NOMO-1 (cell line): ENCODE results near the gene TTC7B.

ENCODE experiments used
- DNase-seq, 2 experiments: peaks; one replicate each; lab custom pipeline; 2025; ENCODE audit not compliant: unreplicated experiment in 2 of 2; lab: John Stamatoyannopoulos, UW

Gene TTC7B

DNA sequence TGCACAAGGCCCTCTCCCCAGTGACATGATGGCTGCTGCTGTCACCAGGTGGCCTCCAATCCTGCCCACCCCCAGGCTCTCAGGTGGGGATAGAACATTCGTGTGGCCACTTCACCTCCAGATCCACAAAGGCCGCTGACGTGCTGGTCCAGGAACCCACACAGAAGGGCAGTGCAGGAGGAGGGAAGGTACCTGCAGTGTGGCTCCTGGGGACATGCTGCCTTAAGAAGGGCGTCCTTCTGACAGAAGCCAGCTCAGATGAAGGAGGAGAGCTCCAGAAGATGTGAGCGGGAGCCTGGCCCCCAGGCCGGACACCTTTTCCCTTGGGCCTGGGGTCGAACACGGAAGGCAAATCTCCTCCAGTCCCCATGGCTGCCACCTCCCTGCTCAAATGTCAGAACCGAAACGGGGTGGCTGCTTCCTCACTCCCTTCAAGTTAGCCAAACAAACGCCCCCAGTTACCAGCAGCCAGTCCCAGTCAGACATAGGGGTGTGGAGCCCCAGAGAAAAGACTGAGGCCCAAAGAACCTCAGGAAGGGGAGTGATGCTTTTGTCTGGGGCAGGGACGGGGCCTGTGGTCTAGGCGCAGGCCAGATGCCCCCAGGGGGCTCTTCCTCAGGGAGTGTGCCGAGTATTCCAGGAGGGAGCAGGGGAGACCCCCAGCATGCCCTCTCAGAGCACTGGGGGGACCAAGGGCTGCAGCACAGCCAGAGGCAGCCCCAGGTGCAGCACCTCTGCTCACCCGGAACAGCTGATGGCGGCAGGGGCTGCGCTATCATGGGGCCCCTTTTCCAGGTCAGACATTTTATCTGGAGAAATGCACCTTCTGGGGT, 263.5 kb downstream of the TTC7B start:
- DNase-seq = no peak

DNA sequence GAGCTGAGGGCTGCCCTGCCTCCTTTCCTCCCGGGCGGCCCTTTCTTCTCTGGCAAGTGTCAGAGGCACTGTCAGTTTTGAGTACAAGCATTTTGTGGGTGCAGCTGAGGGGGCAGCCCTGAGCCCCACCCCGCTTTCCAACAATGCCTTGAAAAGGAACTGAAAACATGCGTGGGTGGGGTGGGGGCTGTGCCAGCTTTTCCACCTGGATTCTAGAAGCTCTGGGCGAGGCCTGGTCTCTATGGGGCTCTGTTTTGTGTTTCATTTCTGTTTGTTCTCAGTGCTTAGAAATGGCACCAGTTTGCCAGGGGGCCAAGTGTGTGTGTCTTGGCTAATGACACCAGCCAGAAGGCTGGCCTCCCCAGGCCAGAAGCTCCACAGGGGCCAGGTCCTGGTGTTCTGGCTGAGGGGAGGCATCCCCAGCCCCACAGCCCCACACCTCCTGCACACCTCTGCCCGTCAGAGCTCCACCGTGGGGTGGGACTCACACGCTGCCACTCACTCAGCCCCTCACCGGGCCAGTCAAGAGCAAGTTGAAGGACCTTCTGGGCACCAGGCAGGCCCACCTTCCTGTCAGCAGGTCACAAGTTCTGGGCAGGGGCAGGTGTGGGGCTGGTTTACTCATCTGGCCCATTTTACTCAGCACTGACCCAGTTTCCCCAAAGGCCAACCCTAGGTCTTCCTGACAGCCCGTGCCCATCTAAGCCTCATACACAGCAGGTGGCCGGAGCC, 264.3 kb downstream of the TTC7B start:
- no peak for DNase-seq

DNA sequence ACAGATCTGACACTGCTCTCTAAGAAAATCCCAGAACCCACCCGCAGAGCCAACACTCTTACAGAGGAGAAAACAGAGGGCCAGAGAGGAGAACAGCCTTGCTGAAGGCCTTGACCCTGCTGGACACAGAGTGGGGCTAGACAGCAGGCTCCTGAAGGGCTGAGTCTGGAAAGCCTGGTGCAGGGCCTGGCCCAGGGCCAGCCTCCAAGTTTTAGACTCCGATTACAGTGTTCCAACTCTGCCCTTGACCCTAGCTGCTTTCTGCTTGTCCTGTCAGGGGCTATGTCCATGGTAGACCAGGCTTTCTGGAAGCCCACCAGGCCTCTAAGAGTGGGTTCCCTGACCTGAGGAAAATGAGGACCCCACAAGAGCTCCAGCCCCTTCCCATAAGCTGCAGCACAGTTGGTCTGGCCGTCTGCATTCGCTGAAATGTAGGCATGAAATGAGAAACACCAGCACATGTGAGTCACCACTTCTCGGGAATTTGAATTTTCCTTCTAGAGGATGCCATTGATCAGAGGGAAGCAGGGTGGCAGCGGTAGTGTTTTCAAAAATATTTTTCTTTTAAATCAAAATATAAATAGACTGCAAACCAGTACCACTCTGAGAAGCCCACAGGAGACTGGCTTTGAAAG, 265.0 kb downstream of the TTC7B start:
- DNase-seq = no peak

DNA sequence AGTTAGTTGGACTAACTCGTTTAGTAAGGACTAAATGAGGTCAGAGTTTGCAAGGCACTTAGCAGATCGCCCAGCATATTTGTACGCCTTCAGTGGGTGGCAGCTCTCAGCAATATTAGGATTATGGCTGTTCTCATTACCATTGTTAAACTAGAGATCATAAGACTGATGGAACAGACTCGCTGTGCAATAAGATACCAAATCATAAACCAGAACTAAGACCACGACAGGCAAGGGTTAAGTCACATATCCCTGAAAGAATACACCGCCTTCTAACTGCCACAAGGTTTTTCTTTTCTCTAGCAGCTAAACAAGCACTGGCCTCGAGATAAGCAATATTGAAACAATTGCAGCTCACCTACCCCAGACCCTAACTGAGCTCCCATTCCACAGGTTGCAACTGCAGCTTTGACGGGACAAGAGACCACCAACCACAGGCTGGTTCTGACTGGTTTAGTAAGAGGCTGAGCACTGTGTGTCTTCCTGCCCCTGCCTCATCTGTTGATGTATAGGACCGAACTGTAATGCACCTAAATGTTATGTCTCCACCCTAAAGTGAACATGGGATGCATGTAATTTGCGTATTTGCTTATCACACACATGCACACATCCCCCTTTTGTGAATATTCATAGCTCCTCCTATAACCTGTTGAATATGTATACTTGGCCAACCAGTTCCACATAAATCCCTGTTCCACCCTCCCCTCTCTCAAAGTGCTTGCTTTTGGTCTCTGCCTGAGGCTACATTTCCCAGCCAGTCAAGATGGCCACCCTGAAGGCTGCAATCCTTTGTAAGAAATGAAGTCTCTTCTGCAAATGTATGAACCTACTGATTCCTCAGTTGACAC, 266.2 kb downstream of the TTC7B start:
- no peak for DNase-seq

DNA sequence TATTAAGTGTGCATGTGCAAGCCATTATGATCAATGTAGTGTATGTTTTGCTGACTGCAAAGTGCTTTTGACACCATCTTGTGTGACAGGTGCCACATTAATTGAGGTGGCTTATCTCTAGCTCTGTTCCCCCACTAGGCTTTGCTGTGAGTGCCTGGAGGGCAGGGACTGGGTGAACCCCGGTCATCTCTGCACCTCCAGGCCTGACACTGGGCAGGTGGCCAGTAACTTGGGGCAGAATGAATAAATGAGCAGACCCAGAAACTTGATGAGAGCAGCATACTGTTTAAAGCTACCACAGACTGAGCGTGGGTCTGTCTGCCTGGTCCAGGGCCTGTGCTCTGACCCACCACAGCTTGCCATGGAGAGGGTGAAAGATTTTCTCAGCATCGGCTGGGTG, 267.8 kb downstream of the TTC7B start:
- no peak for DNase-seq

DNA sequence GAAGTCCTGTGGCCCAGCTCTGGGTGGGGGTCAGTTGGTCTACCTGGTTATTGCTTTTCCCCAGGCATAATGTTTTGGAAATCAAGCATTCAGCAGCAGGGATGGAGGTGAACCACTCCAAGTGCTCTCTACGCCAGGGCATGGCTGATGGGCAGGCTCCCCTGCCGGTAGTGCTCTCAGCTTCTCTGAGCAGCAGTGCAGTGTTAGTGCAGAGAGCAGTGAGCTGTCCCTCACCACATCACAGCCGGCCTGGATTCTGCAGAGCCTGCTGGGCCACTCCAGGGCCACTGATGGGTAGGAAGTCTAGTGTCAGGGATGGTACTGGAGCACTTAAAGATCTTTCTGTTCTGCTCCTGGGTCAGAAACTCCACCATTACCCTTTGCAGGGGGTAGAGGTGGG, 268.3 kb downstream of the TTC7B start:
- no peak for DNase-seq

DNA sequence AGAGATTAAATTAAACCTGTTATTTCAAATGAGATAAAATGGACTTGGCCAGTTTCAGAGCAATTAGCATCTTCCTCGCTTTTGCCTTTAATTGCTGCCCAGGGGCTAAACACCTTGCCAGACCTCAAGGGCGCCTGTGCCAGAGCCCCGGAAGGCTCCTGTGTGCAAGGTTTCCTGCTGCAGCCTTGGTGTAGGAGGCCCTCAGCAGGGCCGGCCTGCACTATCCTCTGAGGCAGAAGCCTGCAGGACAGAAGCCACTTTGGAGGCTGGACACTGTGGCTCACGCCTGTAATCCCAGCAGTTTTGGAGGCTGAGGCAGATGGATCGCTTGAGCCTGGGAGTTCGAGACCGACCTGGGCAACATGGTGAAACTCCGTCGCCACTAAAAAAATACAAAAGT, 269.0 kb downstream of the TTC7B start:
- DNase-seq = no peak

DNA sequence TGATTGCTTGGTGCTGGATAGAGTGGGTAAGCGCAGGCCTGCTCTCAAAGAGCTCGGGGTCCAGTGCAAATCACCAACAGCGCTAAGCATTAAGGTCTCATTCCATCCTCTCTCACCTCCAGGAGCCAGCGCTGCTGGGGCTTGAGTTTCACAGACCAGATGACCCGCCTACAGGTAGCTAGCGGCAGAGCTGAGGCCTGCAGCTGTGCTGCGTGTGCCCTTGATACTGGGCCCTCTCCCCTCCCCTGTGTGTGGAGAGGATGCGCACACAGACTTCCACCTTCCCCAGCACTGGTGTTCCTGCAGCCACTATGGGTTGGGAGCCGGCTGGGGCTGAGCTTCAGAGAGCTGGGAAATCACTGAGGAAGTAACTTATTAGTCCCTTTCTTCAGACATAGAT, 269.5 kb downstream of the TTC7B start:
- no peak for DNase-seq

DNA sequence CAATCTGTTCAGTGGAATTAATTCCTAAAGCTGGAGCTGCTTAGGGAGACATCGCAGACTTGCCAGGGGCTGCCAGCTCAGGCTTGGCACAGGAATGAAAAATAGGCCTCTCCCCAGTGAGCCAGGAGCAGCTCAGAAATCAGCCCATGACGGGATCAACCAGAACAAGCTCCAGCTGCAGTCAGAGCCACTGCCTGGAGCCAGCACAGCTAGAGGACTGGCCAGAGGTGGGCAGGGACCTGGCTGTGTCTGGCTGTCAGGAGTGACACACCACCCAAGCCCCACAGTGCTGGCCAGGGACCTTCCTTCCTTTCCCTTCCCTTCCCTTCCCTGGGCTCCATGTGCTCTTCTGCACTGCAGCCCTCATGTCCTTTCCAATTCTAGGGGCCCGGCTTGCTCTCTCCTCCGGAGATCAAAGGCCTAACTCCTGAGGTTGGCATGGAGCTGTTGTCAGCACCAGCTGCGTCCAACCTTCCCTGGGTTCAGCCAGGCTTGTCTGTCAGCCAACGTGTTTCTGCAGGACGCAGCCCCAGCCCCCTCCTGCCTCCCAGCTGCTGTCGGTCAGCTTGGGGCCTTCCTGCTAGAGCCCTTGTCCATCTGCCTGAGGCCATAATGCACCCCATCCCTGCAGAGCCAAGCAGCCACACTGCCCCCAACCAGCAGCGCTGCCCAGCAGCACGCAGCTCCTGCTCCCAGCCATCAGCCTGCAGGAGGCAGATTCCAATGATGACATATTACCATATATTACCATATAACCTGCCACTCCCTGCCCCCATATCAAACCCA, 270.1 kb downstream of the TTC7B start:
- DNase-seq = no peak

DNA sequence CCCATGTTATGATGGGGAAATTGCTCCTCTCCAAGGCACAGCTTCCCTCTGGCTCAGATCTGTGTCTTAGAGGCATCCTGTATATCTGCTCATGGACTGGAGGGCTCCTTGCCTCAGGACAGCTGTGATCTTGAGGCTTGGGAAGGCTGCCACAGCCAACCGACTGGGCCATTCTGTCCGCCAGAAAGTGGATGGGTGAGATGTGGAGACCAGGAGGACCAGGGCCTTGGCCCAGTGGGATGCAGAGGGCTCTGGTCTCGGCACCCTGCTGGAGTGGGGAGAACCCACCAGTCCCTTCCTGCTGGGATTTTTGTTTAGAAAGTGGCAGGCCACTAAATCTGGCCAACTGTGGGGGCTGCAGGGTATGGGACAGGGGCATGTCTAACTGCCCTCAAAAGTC, 270.8 kb downstream of the TTC7B start:
- no peak for DNase-seq

DNA sequence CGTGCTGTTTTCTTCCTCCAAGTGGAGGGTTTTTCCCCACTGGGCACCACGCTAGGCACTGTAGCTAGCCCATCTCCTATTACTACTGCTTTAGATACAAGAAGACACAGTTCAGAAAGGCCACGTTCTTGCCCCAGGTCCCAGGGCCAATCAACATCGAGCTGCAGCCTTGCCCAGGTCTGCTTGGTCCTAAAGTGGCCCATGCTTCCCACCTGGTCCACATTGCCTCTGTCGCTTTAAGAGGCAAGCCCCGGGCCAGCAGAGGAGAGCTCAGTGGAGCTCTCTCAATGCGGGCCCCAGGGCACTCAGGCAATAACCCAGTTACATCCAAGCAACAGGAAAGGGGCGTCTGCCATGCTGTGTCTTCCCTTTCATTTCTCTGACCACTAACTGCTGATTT, 271.3 kb downstream of the TTC7B start:
- no peak for DNase-seq

DNA sequence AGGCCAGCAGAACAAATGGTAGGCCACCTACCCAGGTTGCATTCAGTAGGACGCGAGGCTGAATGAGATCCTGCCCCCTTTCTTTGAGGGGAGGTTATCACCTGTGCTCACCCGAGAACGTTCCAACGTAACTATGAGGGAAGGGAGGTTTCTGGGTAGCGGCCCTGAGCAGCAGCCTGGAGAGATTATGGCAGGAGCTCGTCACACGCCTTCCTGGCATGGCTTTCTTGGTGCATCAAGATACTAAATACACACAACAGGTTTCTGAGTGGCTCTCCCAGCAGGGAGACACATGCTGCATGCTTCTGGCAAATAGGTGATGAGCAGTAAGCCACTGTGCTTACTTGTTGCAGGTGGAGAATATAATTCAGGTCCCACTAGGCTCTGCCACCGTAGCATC, 271.7 kb downstream of the TTC7B start:
- no peak for DNase-seq

DNA sequence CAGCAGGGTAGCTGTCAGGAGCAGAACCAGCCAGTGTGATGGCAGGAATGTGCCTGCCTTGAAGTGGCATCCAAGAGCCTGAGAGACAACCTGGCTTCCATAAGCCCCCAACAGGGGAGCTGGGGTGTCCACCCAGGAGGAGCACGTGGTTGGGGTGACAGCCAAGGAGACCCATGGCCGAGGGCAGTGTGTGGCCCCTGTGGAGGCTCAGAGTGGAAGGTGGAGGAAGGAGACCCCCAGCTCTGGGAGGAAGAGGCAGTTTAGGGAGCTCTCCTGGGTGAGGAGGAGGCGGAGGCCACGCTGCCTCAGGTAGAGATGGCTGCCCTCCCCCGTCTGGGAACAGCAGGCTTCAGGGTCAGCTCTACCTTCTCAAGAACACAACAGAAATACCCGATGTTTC, 272.4 kb downstream of the TTC7B start:
- no peak for DNase-seq

DNA sequence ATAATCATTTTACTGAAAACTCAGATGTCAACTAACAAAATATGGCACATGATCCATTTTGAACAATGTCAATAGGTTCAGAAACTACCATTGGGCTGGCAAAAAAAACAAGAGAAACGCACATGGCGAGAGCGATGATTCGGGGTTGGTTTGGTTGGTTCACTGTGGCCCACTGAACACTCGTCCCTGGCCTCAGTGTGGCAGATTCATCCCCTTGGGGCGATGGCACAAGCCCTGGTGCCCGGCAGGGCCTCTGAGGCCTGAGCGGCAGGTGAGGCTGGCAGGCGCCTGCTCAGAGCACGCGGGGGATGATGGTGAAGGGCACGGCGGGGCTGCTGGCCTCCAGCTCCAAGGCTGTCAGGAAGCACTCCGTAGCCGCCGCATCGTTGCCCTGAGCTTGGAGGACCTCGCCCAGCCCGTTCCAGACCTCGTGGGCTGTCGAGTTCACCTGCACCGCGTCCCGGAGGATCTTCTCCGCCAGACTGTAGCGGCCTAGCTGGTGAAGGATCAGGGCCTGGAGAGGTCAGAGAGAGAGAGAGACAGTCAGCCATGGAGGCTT, 275.1 kb downstream of the TTC7B start:
- DNase-seq = no peak

DNA sequence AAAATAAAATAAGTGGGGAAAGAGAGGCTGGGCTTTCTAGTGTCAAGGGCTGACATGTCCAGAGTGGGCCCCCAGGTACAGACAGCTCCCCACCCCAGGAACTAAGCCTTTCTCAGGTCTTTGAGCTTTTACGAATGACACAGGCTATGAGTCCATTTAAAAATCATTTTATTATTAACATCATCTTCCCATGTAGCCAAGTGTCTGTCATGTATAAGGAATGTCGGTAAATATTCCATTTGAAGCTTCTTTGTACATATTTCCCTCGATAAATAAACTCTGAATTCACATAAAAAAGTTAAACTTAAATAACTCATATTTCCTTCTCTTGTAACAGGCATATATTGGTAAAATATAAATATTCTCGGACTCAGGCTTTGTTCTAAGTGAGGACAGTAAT, 275.8 kb downstream of the TTC7B start:
- DNase-seq = no peak

DNA sequence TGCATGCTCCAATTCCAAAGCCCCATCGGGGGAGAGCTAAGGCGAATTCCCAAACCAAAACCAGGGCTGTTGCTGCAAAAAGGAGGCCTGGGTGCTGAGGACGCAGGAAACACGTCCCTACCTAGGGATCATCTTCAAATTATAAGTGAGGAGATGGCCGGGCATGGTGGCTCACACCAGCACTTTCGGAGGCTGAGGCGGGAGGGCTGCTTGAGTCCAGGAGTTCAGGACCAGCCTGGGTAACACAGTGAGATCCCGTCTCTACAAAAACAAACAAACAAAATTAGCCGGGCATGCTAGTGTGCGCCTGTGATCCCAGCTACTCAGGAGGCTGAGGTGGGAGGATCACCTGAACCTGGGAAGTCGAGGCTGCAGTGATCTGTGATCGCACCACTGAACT, 276.2 kb downstream of the TTC7B start:
- DNase-seq = no peak

DNA sequence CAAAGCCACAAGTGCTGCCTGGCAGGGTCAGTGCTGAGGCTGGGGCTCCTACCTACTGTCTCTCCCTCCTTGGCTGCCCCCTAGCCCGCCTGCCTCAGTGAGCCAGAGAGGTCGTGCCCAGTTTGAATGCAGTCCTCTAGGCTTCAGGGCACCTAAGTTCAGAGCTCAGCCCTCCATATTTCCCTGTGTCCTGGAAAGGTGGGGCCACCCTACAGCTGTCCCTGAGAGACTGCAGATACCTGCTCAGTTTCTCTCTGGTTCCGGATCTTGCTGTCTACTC, 276.8 kb downstream of the TTC7B start:
- no peak for DNase-seq

DNA sequence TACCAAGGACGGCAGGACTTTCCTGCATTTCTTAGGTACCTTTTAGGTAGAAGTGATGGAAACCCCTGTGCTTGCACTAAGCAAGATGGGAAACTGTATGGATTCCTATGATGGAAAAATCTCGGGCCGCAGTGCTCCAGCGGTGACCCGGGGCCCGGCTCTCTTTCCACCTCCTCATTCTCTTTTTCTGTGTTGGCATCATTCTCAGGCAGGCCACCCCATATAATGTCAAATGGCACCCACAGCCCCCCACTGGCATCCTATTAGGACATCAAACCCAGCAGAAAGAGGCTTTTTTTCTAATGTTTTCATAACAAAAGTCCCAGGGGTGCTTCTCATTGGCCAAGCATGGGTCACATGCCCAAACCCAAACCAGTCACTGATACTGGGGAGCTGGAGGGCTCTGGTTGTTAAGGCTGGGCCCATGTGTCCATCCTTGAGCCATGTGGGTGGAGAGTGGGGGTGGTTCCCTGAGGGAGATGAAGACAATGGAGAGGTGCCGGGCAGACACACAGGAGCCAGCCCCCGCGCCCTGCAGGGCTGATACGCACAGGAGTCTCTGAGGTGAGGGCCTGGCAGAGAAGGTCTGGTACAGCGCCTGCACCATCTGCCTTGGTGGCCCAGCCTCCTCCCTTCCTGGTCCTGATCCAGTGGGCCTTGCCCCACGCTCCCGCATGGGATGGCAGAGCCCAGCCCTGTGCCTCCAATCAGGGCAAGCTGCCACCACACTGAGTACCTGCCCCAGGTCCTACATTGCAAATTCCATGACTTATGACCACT, 277.3 kb downstream of the TTC7B start:
- no peak for DNase-seq

DNA sequence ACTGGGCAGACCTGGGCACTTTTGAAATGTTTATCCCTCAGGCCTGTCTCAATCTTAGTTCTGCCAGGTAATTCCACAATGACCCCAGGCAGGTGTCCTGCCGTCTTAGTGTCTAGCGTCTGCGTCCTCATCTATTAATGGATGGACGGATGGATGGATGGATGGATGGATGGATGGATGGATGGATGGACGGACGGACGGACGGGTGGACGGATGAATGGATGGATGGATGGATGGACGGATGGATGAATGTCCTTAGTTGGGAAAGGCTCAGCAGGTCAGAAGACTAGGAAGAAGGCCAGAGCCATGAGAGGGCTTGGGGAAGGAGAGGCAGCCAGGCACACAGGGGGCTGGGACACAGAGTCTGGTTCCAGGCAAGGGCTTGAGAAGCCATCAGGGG, 278.1 kb downstream of the TTC7B start:
- no peak for DNase-seq
